Keratinocyte (primary cell): Measurements from ENCODE around the gene TAPT1.

ENCODE experiments used
- EZH2 ChIP-seq: IDR thresholded peaks from one replicate; pipeline ENCODE4 v1.6.1; 2012; ENCODE audit warnings: inconsistent platforms, mild to moderate bottlenecking, low read length, moderate library complexity
- TF ChIP-seq, protein P1 (sequence below), 3 experiments: IDR thresholded peaks in 1 of 3; conservative IDR thresholded peaks in 1 of 3; optimal IDR thresholded peaks in 1 of 3; 2 replicates in 2 of 3; 3 replicates in 1 of 3; pipeline versions ENCODE3 to v1.5.1; 2011; ENCODE audit warnings: low read length in 3 of 3, mild to moderate bottlenecking in 3 of 3, moderate library complexity in 2 of 3, control low read depth in 1 of 3, inconsistent platforms in 1 of 3; ENCODE audit not compliant: insufficient read depth in 2 of 3; ENCODE audit errors: extremely low read depth in 1 of 3

DNA sequence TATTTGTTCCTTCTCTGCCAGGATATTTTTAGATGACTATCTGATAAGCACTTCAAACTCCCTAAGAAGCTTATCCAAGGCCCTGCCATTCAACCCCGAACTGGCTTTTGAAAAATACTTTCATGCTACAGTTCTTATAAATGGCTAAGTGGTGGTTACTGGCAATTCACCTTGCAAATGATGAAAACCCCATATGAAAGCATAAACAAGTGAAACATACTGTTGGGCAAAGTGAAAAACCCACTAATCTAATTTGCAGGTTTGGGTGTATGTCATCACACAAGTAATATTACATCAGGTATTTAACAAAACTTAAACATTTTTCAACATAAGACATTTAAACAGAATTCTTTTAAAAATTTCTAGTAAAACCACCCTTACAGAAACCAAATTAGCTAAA is 31.1 kb downstream of the TAPT1 start:
- TF ChIP-seq, protein P1, sequence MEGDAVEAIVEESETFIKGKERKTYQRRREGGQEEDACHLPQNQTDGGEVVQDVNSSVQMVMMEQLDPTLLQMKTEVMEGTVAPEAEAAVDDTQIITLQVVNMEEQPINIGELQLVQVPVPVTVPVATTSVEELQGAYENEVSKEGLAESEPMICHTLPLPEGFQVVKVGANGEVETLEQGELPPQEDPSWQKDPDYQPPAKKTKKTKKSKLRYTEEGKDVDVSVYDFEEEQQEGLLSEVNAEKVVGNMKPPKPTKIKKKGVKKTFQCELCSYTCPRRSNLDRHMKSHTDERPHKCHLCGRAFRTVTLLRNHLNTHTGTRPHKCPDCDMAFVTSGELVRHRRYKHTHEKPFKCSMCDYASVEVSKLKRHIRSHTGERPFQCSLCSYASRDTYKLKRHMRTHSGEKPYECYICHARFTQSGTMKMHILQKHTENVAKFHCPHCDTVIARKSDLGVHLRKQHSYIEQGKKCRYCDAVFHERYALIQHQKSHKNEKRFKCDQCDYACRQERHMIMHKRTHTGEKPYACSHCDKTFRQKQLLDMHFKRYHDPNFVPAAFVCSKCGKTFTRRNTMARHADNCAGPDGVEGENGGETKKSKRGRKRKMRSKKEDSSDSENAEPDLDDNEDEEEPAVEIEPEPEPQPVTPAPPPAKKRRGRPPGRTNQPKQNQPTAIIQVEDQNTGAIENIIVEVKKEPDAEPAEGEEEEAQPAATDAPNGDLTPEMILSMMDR (optimal IDR thresholded peaks at IDR 0.05 in 1 of 3, IDR thresholded peaks at IDR 0.05 in 1 of 3, conservative IDR thresholded peaks at IDR 0.05 in 1 of 3; ENCODE audit: extremely low read depth in 1 of 3, insufficient read depth in 2 of 3, low read length in 3 of 3), result no peak
- TF ChIP-seq EZH2, result no peak
